ENCODE measurements around the gene TIMM13. TPM values are rescaled to one million over a fixed set of nuclear protein-coding genes. Genes with fewer than 3 reads are reported as not detected.

Gene TIMM13
- polyA plus RNA-seq, 1 of the 3 experiments (the other 2 are of a cell fraction) = 76.9 TPM

- H3K4me2 ChIP-seq = no peak overlapping the region
- no peak overlapping the region for H3K4me3 ChIP-seq (ENCODE audit: low read depth in 2 of 2, low read length in 1 of 2)
- no peaks in the 10 kb centered on the region for H3K27me3 ChIP-seq (ENCODE audit: insufficient read depth)
- peaks cover 5% of the 10 kb centered on the region for H3F3A ChIP-seq (replicated peaks; ENCODE audit: insufficient read depth)
- no peak overlapping the region; a peak in 1 of 4 replicates for H3K27ac ChIP-seq (ENCODE audit: low read depth in 2 of 2, low read length in 1 of 2)
- H3K4me1 ChIP-seq (ENCODE audit: control insufficient read depth in 1 of 2, insufficient read depth in 2 of 2, low read depth in 1 of 2, low read length in 1 of 2) = peaks cover 15 to 22% of the 10 kb centered on the region in 2 experiments; a peak in 2 of 4 replicates
- no peak overlapping the region for H2AFZ ChIP-seq (ENCODE audit: low read depth)
- WGBS (ENCODE audit: low lambda C conversion rate) = 95% methylated on average over 12 of the region's 19 CpGs
- no peaks in the 10 kb centered on the region for H3K9me2 ChIP-seq
- DNase-seq = no peak
- ChIA-PET CTCF (interaction anchor here (0.6 to 1.9 kb wide), 4 partner anchors 19 to 191 kb away, joined by 3 to 4 read pairs (median 3); no protein-coding TSS in a partner anchor), POLR2A (no interaction called here)
- H4K20me1 ChIP-seq (ENCODE audit: insufficient read depth) = peaks cover 22% of the 10 kb centered on the region
- no peaks in the 10 kb centered on the region for H3K9me3 ChIP-seq
- peaks cover 4 to 14% of the 10 kb centered on the region in 2 experiments for H3K36me3 ChIP-seq (replicated peaks in 1 of 2; ENCODE audit: control insufficient read depth in 1 of 2, insufficient read depth in 2 of 2, low read length in 1 of 2)
- TF ChIP-seq REST (IDR thresholded peaks at IDR 0.05; ENCODE audit: low read depth, low read length) = no peak
- TF ChIP-seq CHD2 (IDR thresholded peaks at IDR 0.05; ENCODE audit: low read length, partially characterized antibody) = no peak
- no peak for TF ChIP-seq USF1 (IDR thresholded peaks at IDR 0.05; ENCODE audit: borderline replicate concordance, low read depth)
- no peak for TF ChIP-seq SIN3A (IDR thresholded peaks at IDR 0.05; ENCODE audit: borderline replicate concordance, low read depth, low read length)
- TF ChIP-seq GATA2 (CRISPR knock-in tag; IDR thresholded peaks at IDR 0.05) = no peak
- no peak for TF ChIP-seq ZBTB33 (IDR thresholded peaks at IDR 0.05; ENCODE audit: borderline replicate concordance, low read depth)
- TF ChIP-seq RFX5 (IDR thresholded peaks at IDR 0.05; ENCODE audit: low read length) = no peak
- TF ChIP-seq SMC3 (IDR thresholded peaks at IDR 0.05; ENCODE audit: low read depth, low read length) = no peak
- no peak for TF ChIP-seq NFIC (IDR thresholded peaks at IDR 0.05; ENCODE audit: borderline replicate concordance)
- no peak for TF ChIP-seq USF2 (IDR thresholded peaks at IDR 0.05; ENCODE audit: borderline replicate concordance, low read depth, low read length)
- TF ChIP-seq TEAD4 (IDR thresholded peaks at IDR 0.05; ENCODE audit: borderline replicate concordance, insufficient read depth) = no peak
- TF ChIP-seq GABPA (IDR thresholded peaks at IDR 0.05; ENCODE audit: low read depth) = no peak
- TF ChIP-seq RCOR1 (IDR thresholded peaks at IDR 0.05; ENCODE audit: low read length) = no peak
- TF ChIP-seq NRF1 (IDR thresholded peaks at IDR 0.05; ENCODE audit: low read depth, low read length) = no peak
- no peak for TF ChIP-seq EP300 (IDR thresholded peaks at IDR 0.05; ENCODE audit: borderline replicate concordance in 1 of 2, low read depth in 1 of 2, low read length in 1 of 2)
- no peak for TF ChIP-seq FOSL2 (IDR thresholded peaks at IDR 0.05; ENCODE audit: borderline replicate concordance, low read depth)
- H3K9ac ChIP-seq = no peak overlapping the region
- peaks cover 39% of the 10 kb centered on the region for H3K79me2 ChIP-seq (ENCODE audit: insufficient read depth)
Observed at GRCh38 chr19:2423071-2423914, 4.1 kb downstream of the TIMM13 start.

Data from SK-N-SH (cell line).